NCI-H187 treated with DMSO at 0.1 percent for 48 hours (cell line): ENCODE results near the gene DPF3.

Source experiments
- DNase-seq: peaks from one replicate; lab custom pipeline; 2025; lab: John Stamatoyannopoulos, UW

The DPF3 gene

GRCh38 chr14:72614891-72615415 lies 278.9 kb downstream of the DPF3 start:
- DNase-seq, result no peak

- no peak for DNase-seq
Measured at GRCh38 chr14:72614365-72614764, 279.5 kb downstream of the DPF3 start.

- no peak for DNase-seq
Measured at GRCh38 chr14:72613975-72614319, 280.0 kb downstream of the DPF3 start.

GRCh38 chr14:72613231-72613974 lies 280.5 kb downstream of the DPF3 start:
- no peak for DNase-seq

- DNase-seq, result no peak
Measured at GRCh38 chr14:72612041-72612440, 281.9 kb downstream of the DPF3 start.

GRCh38 chr14:72611506-72611905 lies 282.4 kb downstream of the DPF3 start:
- DNase-seq, result no peak

GRCh38 chr14:72610831-72611200 lies 283.1 kb downstream of the DPF3 start:
- DNase-seq, result no peak

- DNase-seq, result no peak
Measured at GRCh38 chr14:72610096-72610830, 283.6 kb downstream of the DPF3 start.

GRCh38 chr14:72609205-72609916 lies 284.5 kb downstream of the DPF3 start:
- DNase-seq, result no peak

GRCh38 chr14:72608391-72609204 lies 285.3 kb downstream of the DPF3 start:
- DNase-seq, result no peak

- no peak for DNase-seq
Measured at GRCh38 chr14:72607386-72608130, 286.3 kb downstream of the DPF3 start.

GRCh38 chr14:72606879-72607278 lies 287.0 kb downstream of the DPF3 start:
- no peak for DNase-seq

GRCh38 chr14:72605921-72606220 lies 288.0 kb downstream of the DPF3 start:
- DNase-seq, result no peak

GRCh38 chr14:72605096-72605920 lies 288.6 kb downstream of the DPF3 start:
- DNase-seq, result no peak

GRCh38 chr14:72604133-72604532 lies 289.8 kb downstream of the DPF3 start:
- DNase-seq, result no peak

GRCh38 chr14:72603639-72604038 lies 290.3 kb downstream of the DPF3 start:
- no peak for DNase-seq

- no peak for DNase-seq
Measured at GRCh38 chr14:72600551-72601330, 293.2 kb downstream of the DPF3 start.

GRCh38 chr14:72599579-72600470 lies 294.1 kb downstream of the DPF3 start:
- no peak for DNase-seq

- DNase-seq, result no peak
Measured at GRCh38 chr14:72598306-72598705, 295.6 kb downstream of the DPF3 start.
